Right atrium auricular region (tissue), 2 donors: ENCODE measurements around the gene RBM23. TPM values are rescaled to one million over a fixed set of nuclear protein-coding genes. Genes with fewer than 3 reads are reported as not detected.
"Not testable (repeated sequence)": the region's sequence is repeated elsewhere in the genome, so short reads cannot be mapped to it uniquely, and the experiment has no call there.

ENCODE experiments used
- DNase-seq: peaks from one replicate; pipeline ENCODE4 v3.0.0-alpha.2; 2019; ENCODE audit warnings: low spot score
- H3K27ac ChIP-seq, 2 donors: fragments of 200-600 bp; sonication (generic); 1 replicate in 1 of 2; 2 replicates in 1 of 2; pipeline ENCODE4 v1.5.1; 2016 to 2019
- H3K27me3 ChIP-seq, 2 donors: fragments of 200-600 bp; sonication (generic); one replicate each; pipeline versions ENCODE4 v1.5.1 to v1.6.0; 2017 to 2019
- H3K36me3 ChIP-seq: fragments of 200-600 bp; sonication (generic); one replicate; pipeline ENCODE4 v1.5.1; 2016
- H3K4me1 ChIP-seq, 2 donors: fragments of 200-600 bp; sonication (generic); one replicate each; pipeline versions ENCODE4 v1.5.1 to v1.6.0; 2017 to 2019
- H3K4me3 ChIP-seq, 2 donors: fragments of 200-600 bp; sonication (generic); 1 replicate in 1 of 2; 2 replicates in 1 of 2; pipeline ENCODE4 v1.5.1; 2017 to 2019; ENCODE audit warnings: mild to moderate bottlenecking in 1 of 2, moderate library complexity in 1 of 2
- H3K9me3 ChIP-seq, 2 donors: fragments of 200-600 bp; sonication (generic); one replicate each; pipeline ENCODE4 v1.5.1; 2019
- CTCF ChIP-seq, 2 donors: fragments of 200-600 bp; sonication (generic); IDR thresholded peaks; one replicate each; pipeline ENCODE4 v1.5.1; 2019; ENCODE audit warnings: antibody characterized with exemption in 2 of 2
- total RNA-seq, 2 donors: library from RNA; depleted of rRNA; stranded (reverse); fragments of >200 nt; gene quantifications; one replicate each; pipeline ENCODE4 v1.1.0, GENCODE V29; 2016

RBM23 gene
- total RNA-seq, 2 donors from 2014 or later: 76.5 to 774 TPM

- peaks cover 0 to 13% of the 10 kb centered on the region in 2 donors for H3K4me1 ChIP-seq
- no peaks in the 10 kb centered on the region for H3K9me3 ChIP-seq
- no peak overlapping the region for H3K27ac ChIP-seq
- TF ChIP-seq CTCF (IDR thresholded peaks at IDR 0.05): no peak
- DNase-seq: no peak
- H3K27me3 ChIP-seq: no peaks in the 10 kb centered on the region
- H3K4me3 ChIP-seq: no peak overlapping the region
- peaks cover 25% of the 10 kb centered on the region for H3K36me3 ChIP-seq
Measured at GRCh38 chr14:22952418-22952817, 33.5 kb upstream of the RBM23 start.

- DNase-seq, H3K27me3 ChIP-seq, H3K27ac ChIP-seq, H3K4me3 ChIP-seq, H3K9me3 ChIP-seq: not testable (repeated sequence)
- H3K4me1 ChIP-seq: peaks cover 0 to 11% of the 10 kb centered on the region in 2 donors
- peaks cover 31% of the 10 kb centered on the region for H3K36me3 ChIP-seq
Measured at GRCh38 chr14:22951795-22952194, 32.8 kb upstream of the RBM23 start.

- Histone ChIP-seq H3K4me3 (no peak overlapping the region), H3K27ac (no peak overlapping the region), H3K27me3 (no peaks in the 10 kb centered on the region), H3K4me1 (no peaks in the 10 kb centered on the region), H3K9me3 (no peaks in the 10 kb centered on the region), H3K36me3 (peaks cover 29% of the 10 kb centered on the region)
- no peak for DNase-seq
- TF ChIP-seq CTCF (IDR thresholded peaks at IDR 0.05): no peak
Measured at GRCh38 chr14:22945642-22946041, 26.7 kb upstream of the RBM23 start.

- TF ChIP-seq CTCF (IDR thresholded peaks at IDR 0.05): no peak
- H3K9me3 ChIP-seq: no peaks in the 10 kb centered on the region
- no peak overlapping the region for H3K27ac ChIP-seq
- no peaks in the 10 kb centered on the region for H3K4me1 ChIP-seq
- DNase-seq: no peak
- H3K36me3 ChIP-seq: peaks cover 4% of the 10 kb centered on the region
- no peaks in the 10 kb centered on the region for H3K27me3 ChIP-seq
- no peak overlapping the region for H3K4me3 ChIP-seq
Measured at GRCh38 chr14:22939684-22940083, 20.7 kb upstream of the RBM23 start.

- DNase-seq: no peak
- TF ChIP-seq CTCF (IDR thresholded peaks at IDR 0.05): no peak
- no peak overlapping the region for H3K4me3 ChIP-seq
Measured at GRCh38 chr14:22935156-22935555, 16.2 kb upstream of the RBM23 start.

GRCh38 chr14:22932146-22932545, 13.2 kb upstream of the RBM23 start:
- H3K27me3 ChIP-seq: no peaks in the 10 kb centered on the region

More at GRCh38 chr14:22935156-22935555, 16.2 kb upstream of the RBM23 start:
- no peaks in the 10 kb centered on the region for H3K9me3 ChIP-seq
- no peaks in the 10 kb centered on the region for H3K27me3 ChIP-seq
- peaks cover 0 to 6% of the 10 kb centered on the region in 2 donors for H3K4me1 ChIP-seq
- H3K27ac ChIP-seq: no peak overlapping the region
- no peaks in the 10 kb centered on the region for H3K36me3 ChIP-seq

More at GRCh38 chr14:22932146-22932545, 13.2 kb upstream of the RBM23 start:
- Histone ChIP-seq H3K4me1 (peaks cover 0 to 20% of the 10 kb centered on the region in 2 donors), H3K4me3 (no peak overlapping the region), H3K9me3 (no peaks in the 10 kb centered on the region), H3K27ac (no peak overlapping the region), H3K36me3 (no peaks in the 10 kb centered on the region)
- DNase-seq: no peak
- no peak for TF ChIP-seq CTCF (IDR thresholded peaks at IDR 0.05)
